HG03342 (cell line): Measurements from ENCODE around the gene CRB3.

ENCODE experiments used
- ATAC-seq: cut with Tn5 transposase; IDR thresholded peaks from one replicate; pipeline ENCODE4 v1.9.1; 2021; ENCODE audit warnings: mild to moderate bottlenecking, moderate library complexity; ENCODE audit not compliant: unreplicated experiment

Gene CRB3

GRCh38 chr19:6431891-6432290 is 32.2 kb upstream of the CRB3 start:
- no peak for ATAC-seq

- ATAC-seq = no peak
These were observed 30.9 kb upstream of the CRB3 start for GRCh38 chr19:6433165-6433564.

- ATAC-seq = no peak
These were observed 30.4 kb upstream of the CRB3 start, which contains the start of gene SLC25A41 for GRCh38 chr19:6433663-6434062. Gene SLC25A41, minus strand, starts transcription at chr19:6433763. Its CDS starts 70 bp downstream, at chr19:6433693.

- no peak for ATAC-seq
These were observed 24.3 kb upstream of the CRB3 start for GRCh38 chr19:6439743-6440142.

GRCh38 chr19:6440905-6441304 is 23.2 kb upstream of the CRB3 start:
- ATAC-seq = no peak

GRCh38 chr19:6442087-6442688 is 21.9 kb upstream of the CRB3 start:
- ATAC-seq = no peak

GRCh38 chr19:6443986-6444385 is 20.1 kb upstream of the CRB3 start:
- ATAC-seq = no peak

GRCh38 chr19:6446452-6446851 is 17.6 kb upstream of the CRB3 start:
- ATAC-seq = no peak

- no peak for ATAC-seq
These were observed 16.0 kb upstream of the CRB3 start for GRCh38 chr19:6448045-6448444.

GRCh38 chr19:6450166-6450565 is 13.9 kb upstream of the CRB3 start:
- ATAC-seq = no peak

GRCh38 chr19:6451583-6452222 is 12.4 kb upstream of the CRB3 start:
- no peak for ATAC-seq

- ATAC-seq = no peak
These were observed 11.9 kb upstream of the CRB3 start for GRCh38 chr19:6452223-6452614.

GRCh38 chr19:6452899-6453298 is 11.2 kb upstream of the CRB3 start:
- ATAC-seq = no peak

GRCh38 chr19:6453951-6454565 is 10.0 kb upstream of the CRB3 start:
- ATAC-seq = no peak

- no peak for ATAC-seq
These were observed 8.1 kb upstream of the CRB3 start for GRCh38 chr19:6455924-6456323.

GRCh38 chr19:6457958-6458694 is 5.9 kb upstream of the CRB3 start:
- ATAC-seq = no peak

GRCh38 chr19:6458695-6459261 is 5.3 kb upstream of the CRB3 start:
- no peak for ATAC-seq

GRCh38 chr19:6459262-6460098 is 4.6 kb upstream of the CRB3 start, which contains the start of gene SLC25A23:
Gene SLC25A23, minus strand, starts transcription at chr19:6459792. Its CDS starts 164 bp downstream, at chr19:6459628.
- peak; percentile 23 for ATAC-seq

- ATAC-seq = peak; percentile 72
These were observed 3.8 kb upstream of the CRB3 start for GRCh38 chr19:6460099-6460884.

- ATAC-seq = no peak
These were observed 935 bp downstream of the CRB3 start for GRCh38 chr19:6465006-6465405.
